ENCODE measurements around the gene NPR1. TPM values are rescaled to one million over a fixed set of nuclear protein-coding genes. Genes with fewer than 3 reads are reported as not detected.

Gene NPR1
- total and polyA plus RNA-seq, 2 of the 4 experiments (the other 2 are of a cell fraction): 0.02 TPM; not detected in 1

GRCh38 chr1:153705484-153705883, 27.0 kb downstream of the NPR1 start:
- Histone ChIP-seq H4K8ac (ENCODE audit: low read depth in 2 of 2, low read length in 2 of 2) (no peak overlapping the region), H3K9ac (ENCODE audit: low read depth, low read length) (no peak overlapping the region), H3K36me3 (ENCODE audit: control insufficient read depth, insufficient read depth, low read length) (no peaks in the 10 kb centered on the region), H3K4me3 (ENCODE audit: insufficient read depth, low read depth, low read length) (no peak overlapping the region), H3K4ac (ENCODE audit: low read depth, low read length) (no peak overlapping the region), H3K9me1 (ENCODE audit: insufficient read depth, low read length) (no peaks in the 10 kb centered on the region), H3K14ac (replicated peaks; ENCODE audit: low read depth, low read length) (no peak overlapping the region), H3K23ac (ENCODE audit: low read depth, low read length) (no peak overlapping the region), H3K27me3 (ENCODE audit: control insufficient read depth, insufficient read depth, low read length) (peaks cover 2% of the 10 kb centered on the region; the same call in 1 of the 2 replicates), H3K18ac (ENCODE audit: low read depth, low read length) (no peak overlapping the region), H3K79me1 (ENCODE audit: low read depth in 1 of 2, low read length in 2 of 2) (no peaks in the 10 kb centered on the region), H4K91ac (ENCODE audit: insufficient read depth, low read depth, low read length) (no peak overlapping the region), H3K4me1 (ENCODE audit: control insufficient read depth, insufficient read depth, low read length) (no peaks in the 10 kb centered on the region), H4K5ac (ENCODE audit: low read depth, low read length) (no peak overlapping the region), H3K56ac (ENCODE audit: extremely low read depth, insufficient read depth, low read length) (no peak overlapping the region), H2BK5ac (ENCODE audit: low read depth, low read length, poor library complexity, severe bottlenecking) (no peak overlapping the region), H2BK120ac (ENCODE audit: low read depth, low read length) (no peak overlapping the region), H2AFZ (replicated peaks; ENCODE audit: low read length, poor library complexity) (no peak overlapping the region), H4K20me1 (ENCODE audit: insufficient read depth, low read length) (no peaks in the 10 kb centered on the region), H2AK9ac (replicated peaks; ENCODE audit: low read depth, low read length, poor library complexity) (no peak overlapping the region), H2BK15ac (ENCODE audit: low read depth, low read length) (no peak overlapping the region), H2AK5ac (ENCODE audit: low read depth, low read length) (no peak overlapping the region), H3K9me3 (ENCODE audit: control insufficient read depth, insufficient read depth, low read length) (no peaks in the 10 kb centered on the region), H2BK20ac (ENCODE audit: low read depth, low read length) (no peak overlapping the region), H3K4me2 (ENCODE audit: low read depth, low read length) (no peak overlapping the region), H3K27ac (ENCODE audit: insufficient read depth, low read length) (no peak overlapping the region)
- ChIA-PET CTCF (no interaction called here), POLR2A (ENCODE audit: unreplicated experiment) (no interaction called here)
- intact Hi-C loops (cut with micrococcal nuclease) (no loop called here), in situ Hi-C loops (cut with MboI; ENCODE audit: low sequenced_read_pairs) (no loop called here), dilution Hi-C loops (cut with HindIII; ENCODE audit: low sequenced_read_pairs, unreplicated experiment) (no loop called here)
- no peak for DNase-seq
- 89% methylated on average over 3 of the region's 9 CpGs; no CpG with 5 or more reads in 1 of the 2 experiments for WGBS, 2 experiments (ENCODE audit: extremely low coverage in 2 of 2, insufficient read length in 1 of 2)
- ATAC-seq (ENCODE audit: low read depth): no peak
- BruUV-seq (replicated peaks): no TSS peak
- TF ChIP-seq MXI1 (IDR thresholded peaks at IDR 0.05; ENCODE audit: borderline replicate concordance, low read depth, low read length) (no peak), SMC3 (IDR thresholded peaks at IDR 0.05; ENCODE audit: low read depth, low read length) (no peak), MAFK (IDR thresholded peaks at IDR 0.05; ENCODE audit: low read depth, low read length) (no peak), MAZ (IDR thresholded peaks at IDR 0.05; ENCODE audit: borderline replicate concordance, low read depth, low read length) (no peak), RAD21 (IDR thresholded peaks at IDR 0.05; ENCODE audit: low read length) (no peak), RFX5 (IDR thresholded peaks at IDR 0.05; ENCODE audit: low read depth, low read length) (no peak), USF2 (IDR thresholded peaks at IDR 0.05; ENCODE audit: low read depth, low read length) (no peak), RCOR1 (IDR thresholded peaks at IDR 0.05; ENCODE audit: insufficient replicate concordance, low read length) (no peak), FOS (IDR thresholded peaks at IDR 0.05; ENCODE audit: low read depth, low read length) (no peak), CHD1 (IDR thresholded peaks at IDR 0.05; ENCODE audit: low read depth, low read length) (no peak)
- TF ChIP-seq, protein P1, sequence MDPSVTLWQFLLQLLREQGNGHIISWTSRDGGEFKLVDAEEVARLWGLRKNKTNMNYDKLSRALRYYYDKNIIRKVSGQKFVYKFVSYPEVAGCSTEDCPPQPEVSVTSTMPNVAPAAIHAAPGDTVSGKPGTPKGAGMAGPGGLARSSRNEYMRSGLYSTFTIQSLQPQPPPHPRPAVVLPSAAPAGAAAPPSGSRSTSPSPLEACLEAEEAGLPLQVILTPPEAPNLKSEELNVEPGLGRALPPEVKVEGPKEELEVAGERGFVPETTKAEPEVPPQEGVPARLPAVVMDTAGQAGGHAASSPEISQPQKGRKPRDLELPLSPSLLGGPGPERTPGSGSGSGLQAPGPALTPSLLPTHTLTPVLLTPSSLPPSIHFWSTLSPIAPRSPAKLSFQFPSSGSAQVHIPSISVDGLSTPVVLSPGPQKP (IDR thresholded peaks at IDR 0.05; ENCODE audit: borderline replicate concordance, low read depth, low read length): no peak
